Activated naive CD4-positive, alpha-beta T cell treated with anti-CD3 and anti-CD28 coated beads, Interleukin-2, amount 50 U/mL, for 16 hours (primary cell): ENCODE measurements around the gene MTUS2.

Experiments used
- DNase-seq: peaks from one replicate; pipeline ENCODE4 v3.0.0-alpha.2; 2020

Gene MTUS2

GRCh38 chr13:29046588-29046987 lies 226.4 kb downstream of the MTUS2 start:
- no peak for DNase-seq

DNA sequence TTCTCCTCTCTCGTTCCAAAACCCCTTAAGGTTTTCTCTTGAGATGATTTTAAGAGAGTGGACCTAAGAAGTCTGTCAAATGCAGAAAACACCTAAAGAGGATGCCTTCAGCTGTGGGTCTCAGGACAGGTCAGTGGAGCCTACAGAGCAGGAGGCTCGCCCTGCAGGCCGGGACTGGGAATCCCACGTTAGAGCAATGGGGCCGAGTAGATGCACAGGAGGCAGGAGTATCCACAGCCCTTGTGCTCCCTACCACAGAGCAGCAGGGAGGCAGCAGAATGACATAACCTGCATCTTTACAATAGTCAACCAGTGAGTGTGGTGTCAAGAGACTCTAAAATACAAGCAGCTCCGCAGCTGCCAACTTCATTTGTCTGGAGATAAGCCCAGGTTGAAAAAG lies 229.4 kb downstream of the MTUS2 start:
- DNase-seq, result no peak

DNA sequence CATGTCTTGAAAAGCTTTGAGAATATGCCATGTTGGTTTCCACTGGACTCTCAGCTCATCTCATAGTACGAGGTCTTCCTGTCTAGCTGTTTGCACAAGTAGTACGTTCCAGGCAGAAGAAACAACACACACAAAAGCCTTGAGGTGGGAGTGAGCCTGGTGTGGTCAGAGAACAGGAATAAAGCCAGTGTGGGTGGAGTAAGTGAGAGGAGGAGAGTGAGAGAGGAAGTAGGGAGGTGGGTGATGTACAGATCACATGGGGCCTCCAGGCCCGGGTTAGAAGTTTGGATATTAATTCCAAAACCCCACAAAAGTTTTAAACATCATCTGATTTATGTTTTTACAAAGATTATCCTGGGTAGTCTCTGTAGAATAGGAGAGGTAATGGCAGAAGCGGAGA lies 230.6 kb downstream of the MTUS2 start:
- DNase-seq, result no peak

- no peak for DNase-seq
These were observed 239.7 kb downstream of the MTUS2 start for GRCh38 chr13:29059800-29060199.

- DNase-seq, result no peak
These were observed 245.0 kb downstream of the MTUS2 start for GRCh38 chr13:29065142-29065541.

- no peak for DNase-seq
These were observed 247.3 kb downstream of the MTUS2 start for GRCh38 chr13:29067306-29067945.

GRCh38 chr13:29073755-29074154 lies 253.6 kb downstream of the MTUS2 start:
- no peak for DNase-seq

- no peak for DNase-seq
These were observed 257.1 kb downstream of the MTUS2 start for GRCh38 chr13:29077051-29077813.

GRCh38 chr13:29081036-29081435 lies 260.9 kb downstream of the MTUS2 start:
- no peak for DNase-seq

- DNase-seq, result no peak
These were observed 261.7 kb downstream of the MTUS2 start for GRCh38 chr13:29081697-29082440.

- DNase-seq, result no peak
These were observed 279.8 kb downstream of the MTUS2 start for GRCh38 chr13:29099781-29100406.

DNA sequence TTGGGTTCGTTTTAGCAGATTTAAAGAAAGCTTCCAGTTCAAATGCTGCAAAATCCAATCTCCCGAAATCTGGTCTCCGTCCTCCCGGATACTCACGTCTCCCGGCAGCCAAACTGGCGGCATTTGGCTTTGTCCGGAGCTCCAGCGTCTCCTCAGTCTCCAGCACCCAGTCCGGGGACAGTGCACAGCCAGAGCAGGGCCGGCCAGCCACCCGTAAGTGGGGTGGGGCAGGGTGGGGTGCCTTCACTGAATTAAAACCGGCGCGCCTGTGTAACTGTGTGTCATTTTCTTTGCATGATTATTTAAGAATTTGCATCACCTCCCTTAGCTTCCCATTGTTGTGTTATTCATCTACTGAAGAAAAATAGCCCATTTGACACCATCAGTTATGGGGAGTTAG lies 280.6 kb downstream of the MTUS2 start:
- DNase-seq, result no peak

GRCh38 chr13:29101409-29101808 lies 281.3 kb downstream of the MTUS2 start:
- no peak for DNase-seq

GRCh38 chr13:29101905-29102304 lies 281.8 kb downstream of the MTUS2 start:
- DNase-seq, result no peak

GRCh38 chr13:29103065-29103800 lies 283.1 kb downstream of the MTUS2 start:
- no peak for DNase-seq

DNA sequence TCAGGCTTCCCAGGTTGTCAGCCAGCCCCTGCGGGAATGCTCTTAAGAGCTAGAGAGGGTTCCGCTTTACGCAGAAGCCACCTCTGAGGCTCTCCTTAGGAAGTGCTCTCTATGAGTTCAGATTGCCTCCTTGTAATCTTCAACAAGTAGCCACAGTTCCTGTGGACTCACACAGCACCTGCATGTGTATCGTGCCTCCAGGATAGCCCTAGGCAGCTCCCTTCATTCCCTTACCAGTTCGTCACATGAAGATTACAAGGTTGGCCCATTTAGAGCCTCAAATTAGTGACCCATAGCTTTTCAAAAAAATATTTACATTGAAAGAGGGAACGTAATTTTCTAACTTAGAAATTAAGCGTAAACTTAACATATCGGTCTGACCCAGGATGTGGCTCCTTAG lies 284.3 kb downstream of the MTUS2 start:
- no peak for DNase-seq

DNA sequence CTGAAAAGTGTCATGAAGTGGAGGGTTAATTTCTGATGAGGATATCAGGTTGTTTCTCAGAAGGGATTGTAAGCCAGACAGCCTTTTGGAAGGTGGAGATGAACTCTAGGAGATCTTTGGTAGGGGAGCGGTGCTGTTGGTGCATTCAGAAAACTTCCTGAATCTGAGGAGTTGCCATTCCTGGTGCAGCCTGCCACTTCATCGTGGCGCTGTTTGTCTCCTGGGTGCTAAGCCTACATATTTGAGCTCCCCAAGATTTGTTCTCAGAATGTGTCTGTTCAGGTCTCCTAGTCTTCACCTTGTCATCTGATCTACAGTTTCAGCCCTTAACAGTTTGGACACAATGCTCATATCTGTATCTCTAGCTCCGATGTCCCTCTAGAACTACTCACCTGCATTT lies 285.6 kb downstream of the MTUS2 start:
- DNase-seq, result no peak

DNA sequence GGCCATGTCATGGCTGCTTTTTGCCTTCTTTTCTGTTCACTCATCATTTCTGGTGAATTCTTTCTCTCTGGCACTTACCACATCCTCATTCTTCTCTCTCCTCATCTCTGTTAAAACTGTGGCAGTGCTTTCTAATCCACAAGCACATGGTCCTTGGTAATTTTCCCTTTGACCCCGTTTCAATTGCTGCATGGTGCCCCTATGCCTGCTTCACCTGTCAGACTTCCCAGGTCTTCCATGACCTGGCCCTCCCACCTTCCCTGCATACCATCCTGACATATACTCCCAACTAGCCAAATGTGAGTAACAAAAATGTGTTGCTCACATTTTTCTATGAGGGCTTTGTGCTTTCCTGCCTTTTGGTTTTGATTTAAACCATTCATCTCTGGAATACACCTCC lies 286.5 kb downstream of the MTUS2 start:
- no peak for DNase-seq

GRCh38 chr13:29108068-29108786 lies 288.1 kb downstream of the MTUS2 start:
- no peak for DNase-seq

DNA sequence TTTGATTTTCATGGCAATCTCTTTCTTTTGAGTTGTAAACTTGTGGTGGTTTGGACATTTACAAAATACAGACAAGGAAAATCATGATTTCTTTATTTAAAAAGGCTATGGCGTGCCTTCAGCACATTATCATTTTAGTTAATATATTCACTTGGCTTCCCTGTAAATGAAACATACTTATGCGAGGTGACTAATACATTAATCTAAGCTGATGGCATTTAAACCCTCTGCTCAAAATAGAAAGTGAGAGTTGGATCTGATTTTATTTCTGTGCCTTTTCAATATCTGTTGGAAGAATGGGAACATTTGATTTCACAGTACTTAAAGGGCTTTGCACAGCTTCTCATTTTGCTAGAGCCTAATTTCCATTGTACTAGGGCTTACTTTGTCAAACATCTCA lies 289.8 kb downstream of the MTUS2 start:
- no peak for DNase-seq

GRCh38 chr13:29111446-29111845 lies 291.3 kb downstream of the MTUS2 start:
- no peak for DNase-seq

- no peak for DNase-seq
These were observed 295.7 kb downstream of the MTUS2 start for GRCh38 chr13:29115842-29116241.
